ENCODE data around the gene PCNX2.

The PCNX2 gene

DNA sequence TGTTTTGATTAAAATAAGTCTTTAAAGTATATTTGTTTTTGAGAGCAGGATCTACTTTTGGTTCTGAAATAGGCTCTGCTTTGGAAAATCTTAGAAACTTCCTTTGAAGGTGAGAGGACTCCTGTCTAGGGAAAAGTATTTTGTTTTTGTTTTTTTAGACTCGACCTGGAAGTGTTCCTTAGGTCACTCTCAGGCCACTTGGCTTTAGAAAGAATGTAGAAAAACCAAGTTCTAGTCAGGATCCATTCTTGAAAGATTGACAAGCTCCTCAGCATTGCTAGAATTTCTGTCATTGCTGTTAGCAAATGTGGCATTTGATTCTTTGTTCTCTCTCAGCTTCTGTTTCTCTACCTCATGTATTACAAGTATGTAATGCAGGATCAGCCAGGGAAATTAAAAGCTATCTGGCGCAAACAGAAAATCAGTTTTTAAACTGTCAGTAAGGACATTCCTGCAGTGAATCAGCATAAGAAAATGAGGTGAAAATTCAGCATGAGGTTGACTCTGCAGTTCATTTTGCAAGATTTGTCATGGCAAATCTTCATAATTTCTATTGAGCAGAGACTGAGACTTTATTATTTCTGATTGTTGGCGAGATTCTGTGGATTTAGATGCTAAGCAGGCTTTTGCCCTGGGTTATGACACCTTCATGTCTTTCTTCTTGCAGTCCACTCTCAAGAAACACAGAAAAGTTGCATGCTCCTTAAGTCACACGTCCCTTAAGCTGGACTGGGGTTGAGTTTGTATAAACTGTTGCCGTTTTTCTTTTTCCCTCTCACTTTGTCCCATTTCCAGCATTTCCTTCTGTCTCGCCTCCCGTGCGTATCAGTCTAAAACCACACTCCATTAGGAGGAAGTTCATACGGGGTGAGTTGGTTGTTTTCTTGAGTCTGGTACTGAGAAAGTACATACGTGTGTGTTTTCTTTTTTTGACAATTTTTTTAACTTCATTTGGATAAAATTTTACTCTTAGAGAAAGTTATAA, 332.5 kb downstream of the PCNX2 start:
- TF ChIP-seq ZFX (IDR thresholded peaks at IDR 0.05) = no peak
- TF ChIP-seq, protein P1, sequence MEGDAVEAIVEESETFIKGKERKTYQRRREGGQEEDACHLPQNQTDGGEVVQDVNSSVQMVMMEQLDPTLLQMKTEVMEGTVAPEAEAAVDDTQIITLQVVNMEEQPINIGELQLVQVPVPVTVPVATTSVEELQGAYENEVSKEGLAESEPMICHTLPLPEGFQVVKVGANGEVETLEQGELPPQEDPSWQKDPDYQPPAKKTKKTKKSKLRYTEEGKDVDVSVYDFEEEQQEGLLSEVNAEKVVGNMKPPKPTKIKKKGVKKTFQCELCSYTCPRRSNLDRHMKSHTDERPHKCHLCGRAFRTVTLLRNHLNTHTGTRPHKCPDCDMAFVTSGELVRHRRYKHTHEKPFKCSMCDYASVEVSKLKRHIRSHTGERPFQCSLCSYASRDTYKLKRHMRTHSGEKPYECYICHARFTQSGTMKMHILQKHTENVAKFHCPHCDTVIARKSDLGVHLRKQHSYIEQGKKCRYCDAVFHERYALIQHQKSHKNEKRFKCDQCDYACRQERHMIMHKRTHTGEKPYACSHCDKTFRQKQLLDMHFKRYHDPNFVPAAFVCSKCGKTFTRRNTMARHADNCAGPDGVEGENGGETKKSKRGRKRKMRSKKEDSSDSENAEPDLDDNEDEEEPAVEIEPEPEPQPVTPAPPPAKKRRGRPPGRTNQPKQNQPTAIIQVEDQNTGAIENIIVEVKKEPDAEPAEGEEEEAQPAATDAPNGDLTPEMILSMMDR (conservative IDR thresholded peaks at IDR 0.05) = no peak
- H3K27ac ChIP-seq = no peak overlapping the region

DNA sequence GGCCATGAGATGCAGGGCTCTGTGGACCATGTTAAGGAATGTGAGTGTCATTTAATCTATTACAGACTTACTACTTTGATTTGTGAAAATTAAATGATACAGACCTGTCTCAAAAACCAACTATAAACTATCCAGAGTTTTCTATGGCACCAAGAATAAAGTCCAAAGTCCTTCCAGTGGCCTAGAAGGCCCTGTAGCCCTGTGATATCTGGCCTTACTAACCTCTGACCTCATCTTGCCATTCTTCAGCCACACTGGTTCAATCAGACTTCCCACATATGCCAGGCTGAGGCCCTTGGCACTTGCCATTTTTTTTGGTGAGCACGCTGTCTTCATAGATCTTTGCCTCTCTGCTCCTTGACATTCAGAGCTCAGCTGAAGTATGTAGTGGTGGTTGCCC, 337.5 kb downstream of the PCNX2 start:
- TF ChIP-seq, protein P1 (conservative IDR thresholded peaks at IDR 0.05) = no peak
- no peak for TF ChIP-seq ZFX (IDR thresholded peaks at IDR 0.05)
- H3K27ac ChIP-seq = no peak overlapping the region

DNA sequence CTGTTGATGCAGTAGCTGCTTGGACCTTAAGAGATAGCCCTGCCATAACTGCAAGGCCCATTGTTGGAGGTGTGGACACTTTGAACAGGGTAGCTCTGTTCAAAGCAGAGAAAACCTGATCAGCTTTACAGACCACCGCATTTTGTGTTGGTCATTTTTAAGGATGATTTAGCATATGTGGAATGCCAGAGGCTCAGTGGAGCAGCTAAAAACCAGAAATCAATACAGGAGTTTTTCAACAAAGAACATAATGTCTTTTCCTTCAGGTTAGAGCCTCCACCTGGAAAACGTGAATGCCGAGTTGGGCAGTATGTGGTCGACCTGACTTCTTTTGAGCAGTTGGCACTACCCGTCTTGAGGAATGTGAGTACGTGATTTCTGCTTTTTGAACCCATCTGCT, 339.4 kb downstream of the PCNX2 start:
- TF ChIP-seq ZFX (IDR thresholded peaks at IDR 0.05) = no peak
- no peak overlapping the region for H3K27ac ChIP-seq

DNA sequence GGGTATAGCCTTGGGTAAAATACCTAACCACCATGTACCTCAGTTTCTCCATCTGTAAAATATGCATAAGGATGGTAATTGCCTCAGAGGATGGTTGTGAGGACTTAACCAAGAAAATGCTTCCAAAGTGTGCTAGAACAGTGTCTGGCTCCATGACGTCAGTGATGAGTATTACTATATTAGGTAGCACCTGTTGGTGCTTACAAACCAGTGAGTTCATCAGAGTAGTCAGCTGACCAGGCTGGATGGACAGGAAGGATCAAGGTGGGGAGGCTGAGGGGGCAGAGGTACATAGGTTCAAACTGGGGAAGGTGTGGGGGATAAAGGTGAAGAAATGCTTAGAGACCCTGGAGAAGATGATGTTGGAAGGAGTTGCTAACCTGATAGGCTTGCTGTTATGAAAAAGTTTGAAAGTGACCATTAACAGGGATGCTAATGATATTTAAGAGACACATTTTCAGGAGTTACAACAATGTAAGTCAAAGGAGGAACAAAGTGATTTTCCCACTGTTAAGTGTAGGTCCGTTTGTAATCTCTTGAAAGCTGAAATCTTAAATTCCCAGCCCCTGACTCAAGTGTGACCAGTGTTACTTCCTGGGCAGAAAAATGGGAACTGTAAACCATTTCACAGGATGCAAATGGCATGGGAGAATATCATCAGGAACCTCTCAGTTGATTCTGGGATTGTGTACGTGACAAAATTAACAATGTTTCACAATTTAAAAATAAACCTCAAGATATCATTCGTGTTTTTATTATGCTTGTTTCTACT, 340.7 kb downstream of the PCNX2 start:
- H3K27ac ChIP-seq = no peak overlapping the region
- TF ChIP-seq, protein P1 (conservative IDR thresholded peaks at IDR 0.05) = no peak
- TF ChIP-seq ZFX (IDR thresholded peaks at IDR 0.05) = no peak

DNA sequence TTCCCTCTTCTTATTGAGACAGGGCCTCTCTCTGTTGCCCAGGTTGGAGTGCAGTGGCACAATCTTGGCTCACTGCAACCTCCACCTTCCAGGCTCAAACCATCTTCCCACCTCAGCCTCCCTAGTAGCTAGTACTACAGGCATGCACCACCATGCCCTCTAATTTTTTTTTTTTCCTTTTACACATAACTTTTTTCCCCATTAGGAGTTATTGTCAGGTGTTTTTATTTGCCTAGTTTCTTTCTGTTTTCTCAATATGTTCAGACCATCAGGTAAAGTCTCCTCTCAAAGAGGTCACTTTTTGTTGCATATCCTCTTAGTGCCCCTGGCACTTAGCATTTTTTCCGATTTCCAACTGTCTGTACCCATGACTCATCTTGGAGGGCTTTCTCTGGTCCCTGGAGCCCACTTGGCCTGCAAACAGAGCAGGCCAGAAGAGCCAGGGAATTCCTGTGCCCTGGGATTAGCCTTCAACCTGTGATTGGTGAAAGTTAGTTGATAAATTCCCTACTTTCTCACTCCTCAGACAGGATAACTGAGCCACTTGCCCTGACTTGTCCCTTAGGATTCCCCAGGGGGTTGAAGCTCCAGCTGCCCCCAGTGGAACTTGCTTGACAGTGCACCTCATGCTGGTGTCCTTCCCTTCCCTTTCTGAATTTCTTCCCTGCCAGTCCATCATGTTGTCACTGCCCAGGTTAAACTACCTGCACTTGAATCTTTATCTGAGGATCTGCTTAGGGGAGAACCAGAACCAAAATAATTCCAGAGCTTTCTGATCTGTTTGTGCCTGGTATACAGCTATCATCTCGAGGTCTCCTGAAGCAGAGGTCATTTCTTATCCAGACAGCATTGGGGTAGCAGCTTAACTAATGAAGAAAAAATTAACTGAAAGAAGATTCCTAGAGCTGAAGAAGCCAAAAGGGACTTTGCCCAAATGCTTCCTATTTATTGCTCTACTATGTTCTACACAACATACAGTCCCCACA, 342.7 kb downstream of the PCNX2 start:
- TF ChIP-seq ZFX (IDR thresholded peaks at IDR 0.05) = no peak
- TF ChIP-seq, protein P1 (conservative IDR thresholded peaks at IDR 0.05) = peak; percentile 87
- no peak overlapping the region for H3K27ac ChIP-seq

DNA sequence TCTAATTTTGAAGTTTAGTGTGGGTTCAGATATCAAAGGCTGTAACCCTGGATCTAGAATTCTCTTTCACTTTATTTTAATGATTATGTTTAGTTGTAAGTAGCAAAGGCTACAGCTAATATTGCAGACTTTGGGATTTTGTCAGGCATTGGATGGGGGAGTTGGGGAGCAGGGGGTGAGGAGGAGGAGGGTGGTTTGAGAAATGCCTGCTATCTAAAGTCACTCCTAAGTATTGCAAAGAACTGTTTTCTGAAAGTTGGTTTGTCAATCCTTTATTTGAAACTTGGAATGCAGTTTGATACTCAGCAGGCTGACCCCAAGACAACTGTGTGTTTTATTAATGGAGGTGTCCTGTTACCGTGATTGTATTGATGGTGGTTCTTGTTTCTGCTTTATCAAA, 343.9 kb downstream of the PCNX2 start:
- no peak overlapping the region for H3K27ac ChIP-seq
- TF ChIP-seq ZFX (IDR thresholded peaks at IDR 0.05) = no peak
- TF ChIP-seq, protein P1 (conservative IDR thresholded peaks at IDR 0.05) = no peak

DNA sequence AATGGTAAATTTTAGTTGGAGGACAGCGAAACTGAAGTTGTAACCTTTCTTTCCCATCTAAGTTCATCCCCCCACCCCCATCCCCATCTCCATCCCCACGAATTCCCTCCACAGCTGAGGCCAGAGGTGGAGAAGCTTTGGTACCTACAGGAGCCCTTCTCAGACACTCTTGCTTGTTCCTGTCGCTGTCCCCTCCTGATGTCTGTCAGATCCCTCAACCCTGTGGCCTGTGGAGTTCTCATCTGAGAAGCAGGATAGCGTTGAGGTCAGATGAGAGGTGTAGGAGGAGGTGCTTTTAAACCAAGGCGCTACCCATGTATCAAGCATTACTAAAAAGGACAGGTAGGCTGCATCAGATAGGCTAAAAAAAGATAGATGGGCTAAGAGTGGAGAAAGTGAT, 344.3 kb downstream of the PCNX2 start:
- TF ChIP-seq, protein P1 (conservative IDR thresholded peaks at IDR 0.05) = no peak
- TF ChIP-seq ZFX (IDR thresholded peaks at IDR 0.05) = no peak
- peak overlapping the region; percentile 77 for H3K27ac ChIP-seq

Measured in C4-2B (cell line).